ENCODE results near the gene RAC3.
"Not testable (repeated sequence)": the region's sequence is repeated elsewhere in the genome, so short reads cannot be mapped to it uniquely, and the experiment has no call there.

The RAC3 gene

DNA sequence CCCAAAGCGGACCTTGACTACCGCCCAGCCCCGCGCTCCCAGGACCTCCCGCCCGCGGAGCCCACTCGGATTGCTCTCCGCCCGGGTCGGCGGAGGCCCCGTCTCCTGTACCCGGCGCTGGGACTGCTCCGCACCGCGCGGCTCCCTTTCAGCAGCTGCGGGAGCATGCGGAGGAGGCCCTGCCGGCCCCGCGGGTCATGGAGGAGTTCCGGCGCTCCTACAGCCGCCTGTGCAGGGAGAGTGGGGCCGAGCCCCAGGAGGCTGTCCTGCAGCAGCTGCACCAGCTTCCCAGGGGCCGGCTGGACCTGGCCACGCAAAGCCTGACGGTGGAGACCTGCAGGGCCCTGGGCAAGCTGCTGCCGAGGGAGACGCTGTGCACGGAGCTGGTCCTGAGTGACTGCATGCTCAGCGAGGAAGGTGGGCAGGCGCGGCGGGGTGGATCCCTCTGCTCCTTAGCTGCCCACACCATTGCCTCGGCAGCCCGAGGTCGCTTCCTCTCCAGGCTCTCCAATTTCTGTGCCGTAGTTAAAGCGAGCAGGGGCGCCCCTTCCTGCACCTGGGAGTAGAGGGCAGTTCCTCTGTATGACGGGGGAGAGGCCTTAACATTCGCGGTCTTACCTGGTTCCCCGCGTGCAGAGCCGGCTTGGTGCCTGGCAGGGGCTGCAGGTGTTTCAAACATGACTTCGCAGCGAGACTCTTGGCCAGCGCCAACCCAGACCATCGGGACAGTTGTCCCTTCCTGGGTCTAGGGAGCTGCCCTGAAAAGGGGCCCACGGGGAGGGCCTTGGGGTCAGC lies 7.8 kb upstream of the RAC3 start:
- no peak for DNase-seq (ENCODE audit: low spot score)

DNA sequence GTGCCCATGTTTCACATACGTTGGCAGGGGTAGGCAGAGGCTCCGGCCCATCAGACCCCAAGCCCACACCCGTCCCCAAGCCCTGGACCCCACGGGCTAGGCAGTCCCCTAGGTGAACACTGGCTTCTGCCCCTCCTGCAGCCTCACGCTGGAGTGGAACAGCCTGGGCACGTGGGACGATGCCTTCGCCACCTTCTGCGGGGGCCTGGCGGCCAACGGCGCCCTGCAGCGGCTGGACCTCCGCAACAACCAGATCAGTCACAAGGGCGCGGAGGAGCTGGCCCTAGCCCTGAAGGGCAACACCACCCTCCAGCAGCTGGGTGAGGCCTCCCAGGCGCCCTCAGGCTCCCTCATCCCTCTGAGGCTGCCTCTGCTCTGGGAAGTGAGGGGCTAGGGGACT lies 6.6 kb upstream of the RAC3 start:
- no peak for DNase-seq (ENCODE audit: low spot score)

DNA sequence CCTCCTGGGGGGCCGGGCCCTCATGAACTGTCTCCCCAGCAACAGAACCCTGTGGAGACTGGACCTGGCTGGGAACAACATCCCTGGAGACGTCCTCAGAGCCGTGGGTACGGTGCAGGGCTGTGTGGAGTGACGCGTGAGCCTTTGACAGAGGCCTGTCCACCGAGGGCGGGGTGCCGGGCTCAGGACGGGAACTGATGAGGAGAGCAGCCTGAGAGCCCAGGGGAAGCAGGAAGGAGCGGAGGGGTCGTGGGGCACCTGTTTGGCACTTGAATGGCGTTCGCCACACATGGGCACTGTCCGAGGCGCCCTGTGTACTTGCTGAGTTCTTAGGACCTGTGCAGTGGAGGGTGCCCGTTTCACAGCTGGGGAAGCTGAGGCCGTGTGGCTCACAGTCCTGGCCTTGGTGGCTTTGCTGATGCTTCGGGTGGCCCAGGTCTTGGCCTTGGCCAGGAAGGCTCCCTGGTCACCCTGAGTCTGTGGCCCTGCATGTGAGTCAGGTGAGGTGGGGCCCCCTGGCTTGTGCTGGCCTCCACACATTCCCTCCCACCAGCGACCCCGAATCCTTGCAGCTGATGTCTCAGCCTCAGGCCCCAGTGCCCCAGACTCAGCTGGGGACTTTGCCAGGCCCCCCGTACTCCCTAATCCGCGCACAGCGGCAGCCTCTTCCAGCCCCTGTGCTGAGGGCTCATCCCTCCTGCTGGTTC lies 5.9 kb upstream of the RAC3 start:
- no peak for DNase-seq (ENCODE audit: low spot score)

DNA sequence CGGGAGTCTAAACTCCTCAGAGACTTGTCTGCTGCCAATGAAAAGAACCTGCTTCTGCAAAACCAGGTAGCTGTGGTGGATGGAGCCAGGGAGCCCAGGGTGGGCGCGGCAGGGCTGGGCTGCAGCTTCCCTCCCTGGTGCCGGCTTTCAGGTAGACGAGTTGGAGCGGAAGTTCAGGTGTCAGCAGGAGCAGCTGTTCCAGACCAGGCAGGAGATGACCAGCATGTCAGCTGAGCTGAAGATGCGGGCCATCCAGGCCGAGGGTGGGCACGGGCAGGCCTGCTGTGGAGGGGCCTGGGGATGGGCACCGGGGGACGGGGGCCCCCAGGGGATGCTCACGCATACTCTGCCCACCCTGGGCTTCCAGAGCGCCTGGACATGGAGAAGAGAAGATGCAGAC lies 3.2 kb upstream of the RAC3 start:
- no peak for DNase-seq (ENCODE audit: low spot score)

DNA sequence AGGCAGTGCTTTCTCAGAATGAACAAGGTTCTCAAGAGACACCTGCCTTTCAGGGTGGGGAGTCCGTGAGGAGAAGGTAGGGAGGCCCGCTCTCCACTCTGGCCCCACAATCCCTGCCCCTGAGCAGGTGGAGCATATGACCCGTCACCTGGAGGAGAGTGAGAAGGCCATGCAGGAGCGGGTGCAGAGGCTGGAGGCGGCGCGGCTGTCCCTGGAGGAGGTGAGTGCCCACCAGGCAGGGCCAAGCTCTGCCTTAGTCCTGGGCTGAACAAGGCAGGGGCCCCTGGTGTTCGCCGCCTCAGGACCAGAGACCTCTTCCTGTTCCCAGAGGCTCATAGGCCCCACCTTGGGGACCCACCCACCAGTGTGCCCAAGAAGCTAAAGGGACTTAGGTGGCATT lies 2.5 kb upstream of the RAC3 start:
- DNase-seq (ENCODE audit: low spot score) = no peak

DNA sequence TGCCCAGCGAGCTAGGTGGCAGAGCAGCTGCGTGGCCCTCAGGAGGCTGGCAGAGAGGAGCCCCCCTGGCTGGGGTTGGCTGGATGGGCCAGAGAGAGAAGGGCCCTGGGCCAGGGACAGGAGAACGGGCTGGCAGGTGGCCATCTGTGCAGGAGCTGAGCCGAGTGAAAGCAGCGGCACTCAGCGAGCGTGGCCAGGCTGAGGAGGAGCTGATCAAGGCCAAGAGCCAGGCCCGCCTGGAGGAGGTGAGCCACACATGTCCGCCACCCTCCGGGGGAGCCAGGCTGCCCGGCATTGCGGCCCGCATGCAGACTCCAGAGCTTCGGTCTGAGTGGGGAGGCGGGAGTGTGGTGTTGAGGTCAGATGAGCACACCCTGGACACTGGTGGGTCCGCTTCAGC lies 2.1 kb upstream of the RAC3 start:
- no peak for DNase-seq (ENCODE audit: low spot score)

DNA sequence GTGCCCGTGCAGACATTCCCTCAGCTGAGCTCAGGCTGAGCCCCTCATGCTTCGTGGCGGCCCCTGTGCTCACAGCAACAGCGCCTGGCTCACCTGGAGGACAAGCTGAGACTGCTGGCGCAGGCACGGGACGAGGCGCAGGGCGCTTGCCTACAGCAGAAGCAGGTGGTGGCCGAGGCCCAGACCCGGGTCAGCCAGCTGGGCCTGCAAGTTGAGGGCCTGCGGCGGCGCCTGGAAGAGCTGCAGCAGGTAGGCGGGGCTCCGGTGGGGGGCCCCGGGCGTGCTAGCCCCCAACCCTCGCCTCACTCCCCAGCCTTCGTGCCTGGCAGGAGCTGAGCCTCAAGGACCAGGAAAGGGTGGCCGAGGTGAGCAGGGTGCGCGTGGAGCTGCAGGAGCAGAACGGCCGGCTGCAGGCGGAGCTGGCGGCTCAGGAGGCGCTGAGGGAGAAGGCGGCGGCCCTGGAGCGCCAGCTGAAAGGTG lies 1.4 kb upstream of the RAC3 start:
- no peak for DNase-seq (ENCODE audit: low spot score)

DNA sequence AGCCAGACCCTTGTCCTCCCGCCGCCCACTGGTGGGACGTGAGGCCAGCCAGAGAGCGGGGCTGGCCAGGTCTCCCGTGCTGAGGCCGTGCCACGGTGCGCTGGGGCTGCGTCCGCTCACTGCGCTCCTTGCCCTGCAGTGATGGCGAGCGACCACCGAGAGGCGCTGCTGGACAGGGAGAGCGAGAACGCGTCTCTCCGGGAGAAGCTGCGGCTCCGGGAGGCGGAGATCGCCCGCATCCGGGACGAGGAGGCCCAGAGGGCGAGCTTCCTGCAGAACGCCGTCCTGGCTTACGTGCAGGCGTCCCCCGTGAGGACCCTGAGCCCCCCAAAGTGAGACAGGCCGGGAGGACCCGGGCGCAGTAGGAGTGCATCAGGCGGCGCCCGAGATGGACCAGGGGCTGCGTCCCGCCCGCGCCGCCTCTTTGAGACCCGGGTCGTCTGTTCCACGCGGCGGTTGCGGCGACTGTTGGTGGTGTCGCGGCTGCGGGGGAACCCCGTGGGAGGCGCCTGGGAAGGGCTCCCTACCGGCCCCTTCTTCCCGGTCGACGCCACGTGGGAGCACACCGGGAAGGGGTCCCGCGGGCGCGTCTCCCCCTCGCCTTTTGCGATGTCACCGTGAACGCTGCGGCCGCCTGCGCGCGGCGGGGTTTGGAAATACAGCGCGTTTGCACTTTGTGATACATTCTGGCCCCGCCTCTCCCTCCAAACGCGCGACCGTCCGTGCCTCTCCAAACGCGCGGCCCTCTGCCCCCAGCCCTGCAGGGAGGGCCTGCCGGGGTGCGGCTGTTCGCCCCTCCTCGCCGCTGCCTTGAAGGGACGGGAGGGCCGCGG lies 792 bp upstream of the RAC3 start:
- DNase-seq (ENCODE audit: low spot score) = peak; percentile 88

DNA sequence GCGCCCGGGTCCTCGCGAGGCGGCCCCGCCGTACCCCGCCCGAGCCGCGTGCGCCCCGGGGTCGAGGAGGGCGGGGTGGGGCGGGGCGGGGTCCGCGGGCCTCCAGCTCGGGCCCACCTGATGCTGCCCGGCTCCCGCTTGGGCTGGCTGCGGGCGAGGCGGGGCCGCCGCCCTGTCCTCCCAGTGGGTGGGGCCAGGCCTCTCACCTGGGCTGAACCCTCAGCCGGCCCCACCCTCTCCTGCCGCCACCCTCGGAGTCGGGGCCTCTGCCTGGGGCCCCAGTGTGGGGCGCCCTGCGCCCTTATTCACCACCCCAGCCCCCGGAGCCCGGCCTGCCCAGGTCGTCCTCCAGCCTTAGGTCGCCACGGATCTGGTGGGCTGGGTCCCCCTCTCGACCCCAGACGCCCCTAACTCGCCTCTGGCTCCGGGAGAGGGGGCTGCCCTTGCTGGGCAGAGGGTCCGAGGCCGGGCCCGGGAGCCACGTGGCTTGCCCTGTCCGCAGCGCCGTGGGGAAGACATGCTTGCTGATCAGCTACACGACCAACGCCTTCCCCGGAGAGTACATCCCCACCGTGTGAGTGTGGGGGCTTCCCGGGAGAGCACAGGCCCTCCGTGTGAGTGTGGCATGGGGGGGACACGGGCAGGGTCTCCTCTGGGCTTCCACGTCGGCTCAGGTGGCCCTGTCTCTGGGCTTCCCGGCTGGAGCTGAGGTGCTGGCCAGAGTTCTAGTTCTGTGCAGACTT lies 578 bp downstream of the RAC3 start:
- no peak for DNase-seq (ENCODE audit: low spot score)

DNA sequence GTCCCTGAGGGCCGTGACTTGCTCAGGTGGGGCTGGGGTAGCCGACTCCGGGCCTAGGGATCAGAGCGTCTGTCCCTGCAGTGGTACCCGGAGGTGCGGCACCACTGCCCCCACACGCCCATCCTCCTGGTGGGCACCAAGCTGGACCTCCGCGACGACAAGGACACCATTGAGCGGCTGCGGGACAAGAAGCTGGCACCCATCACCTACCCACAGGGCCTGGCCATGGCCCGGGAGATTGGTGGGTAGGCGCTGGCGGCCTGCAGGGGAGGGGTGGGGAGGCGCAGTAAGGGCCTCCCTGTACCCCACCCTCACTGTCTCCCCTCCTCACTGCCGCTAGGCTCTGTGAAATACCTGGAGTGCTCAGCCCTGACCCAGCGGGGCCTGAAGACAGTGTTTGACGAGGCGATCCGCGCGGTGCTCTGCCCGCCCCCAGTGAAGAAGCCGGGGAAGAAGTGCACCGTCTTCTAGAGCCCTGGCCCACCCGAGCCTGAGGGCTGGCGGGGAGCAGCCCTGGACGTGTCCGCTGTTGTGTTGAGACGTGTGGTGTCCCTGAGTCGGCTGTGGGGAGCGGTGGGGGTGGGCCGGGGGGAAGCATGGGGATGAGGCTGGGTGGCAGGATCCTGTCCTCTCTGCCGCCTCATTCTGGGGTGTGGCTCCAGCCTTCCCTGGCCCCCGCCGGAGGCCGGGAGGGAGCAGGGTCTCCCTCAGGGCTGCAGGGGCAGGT lies 2.0 kb downstream of the RAC3 start:
- DNase-seq (ENCODE audit: low spot score) = no peak

DNA sequence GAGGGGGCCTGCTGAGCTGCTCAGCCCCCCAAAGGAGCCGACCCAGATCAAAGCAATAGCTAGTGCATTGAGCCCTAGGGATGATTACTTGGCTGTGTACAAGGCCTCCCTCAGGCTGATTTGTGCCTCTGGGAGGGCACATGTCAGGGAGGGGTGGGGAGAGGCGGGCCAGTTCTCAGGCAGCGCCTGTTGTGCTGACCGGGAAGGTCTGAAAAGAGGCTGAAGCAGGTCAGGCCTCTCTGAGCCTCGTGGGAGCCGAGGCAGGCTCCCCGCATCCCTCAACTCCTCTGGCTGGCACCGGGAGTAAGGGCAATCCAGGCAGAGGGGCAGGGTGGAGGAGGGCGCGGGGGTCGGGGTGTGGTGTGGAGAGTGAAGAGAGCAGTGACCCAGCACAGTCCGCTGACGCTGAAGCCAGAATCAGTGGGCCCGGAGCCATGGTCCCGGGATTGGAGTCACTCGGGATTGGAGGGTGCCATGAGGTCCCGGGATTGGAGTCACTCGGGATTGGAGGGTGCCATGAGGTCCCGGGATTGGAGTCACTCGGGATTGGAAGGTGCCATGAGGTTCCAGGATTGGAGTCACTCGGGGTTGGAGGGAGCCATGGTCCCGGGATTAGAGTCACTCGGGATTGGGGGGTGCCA lies 3.0 kb downstream of the RAC3 start:
- DNase-seq (ENCODE audit: low spot score) = no peak

DNA sequence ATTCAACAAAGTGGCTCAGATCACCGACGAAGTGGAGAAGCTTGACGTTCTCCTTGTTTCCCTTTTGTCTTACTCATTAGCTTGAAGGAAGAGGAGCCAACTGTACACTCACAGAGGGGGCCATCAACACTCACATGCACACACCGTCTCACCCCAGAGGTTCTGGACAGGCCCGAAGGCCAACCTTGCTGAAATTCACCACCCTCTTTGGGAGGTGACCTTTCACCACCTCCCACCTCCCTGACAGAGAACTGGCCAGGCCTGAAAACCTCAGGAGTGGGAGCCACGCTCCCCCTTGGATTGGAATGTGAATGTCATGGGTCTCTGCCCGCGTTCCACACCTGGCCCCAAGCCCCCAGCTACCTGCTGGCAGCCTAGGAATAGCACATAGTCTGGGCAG lies 4.0 kb downstream of the RAC3 start:
- no peak for DNase-seq (ENCODE audit: low spot score)

DNA sequence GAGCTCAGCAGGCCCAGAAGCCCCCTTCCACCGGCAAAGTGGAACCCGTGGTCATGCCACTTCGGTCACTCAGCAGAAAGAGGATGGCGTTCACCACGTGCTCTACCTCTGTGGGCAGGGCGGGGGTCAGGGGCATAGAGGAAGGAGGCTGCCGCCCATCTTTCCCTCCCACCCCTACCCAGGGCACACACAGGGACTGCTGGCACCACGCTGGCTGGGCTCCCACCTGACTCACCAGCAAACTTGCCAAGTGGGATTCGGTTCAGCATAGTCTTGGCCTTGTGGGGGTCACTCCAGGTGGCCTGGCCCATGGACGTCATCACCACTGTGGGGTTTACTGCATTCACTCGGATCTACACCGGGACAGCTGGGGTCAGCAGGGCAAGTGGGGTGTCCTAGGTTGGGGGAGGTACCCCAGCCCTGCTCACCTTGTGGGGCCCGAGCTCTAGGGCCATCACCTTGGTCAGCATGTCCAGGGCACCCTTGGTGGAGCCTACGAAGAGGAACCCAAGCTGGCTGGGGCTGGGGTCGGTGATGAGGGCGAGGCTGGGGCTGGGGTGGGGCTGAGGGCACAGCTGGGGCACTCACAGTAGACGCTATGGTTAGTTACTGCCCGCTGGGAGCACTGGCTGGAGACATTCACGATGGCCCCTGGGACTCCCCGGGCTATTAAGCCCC lies 4.6 kb downstream of the RAC3 start:
- DNase-seq (ENCODE audit: low spot score) = no peak

DNA sequence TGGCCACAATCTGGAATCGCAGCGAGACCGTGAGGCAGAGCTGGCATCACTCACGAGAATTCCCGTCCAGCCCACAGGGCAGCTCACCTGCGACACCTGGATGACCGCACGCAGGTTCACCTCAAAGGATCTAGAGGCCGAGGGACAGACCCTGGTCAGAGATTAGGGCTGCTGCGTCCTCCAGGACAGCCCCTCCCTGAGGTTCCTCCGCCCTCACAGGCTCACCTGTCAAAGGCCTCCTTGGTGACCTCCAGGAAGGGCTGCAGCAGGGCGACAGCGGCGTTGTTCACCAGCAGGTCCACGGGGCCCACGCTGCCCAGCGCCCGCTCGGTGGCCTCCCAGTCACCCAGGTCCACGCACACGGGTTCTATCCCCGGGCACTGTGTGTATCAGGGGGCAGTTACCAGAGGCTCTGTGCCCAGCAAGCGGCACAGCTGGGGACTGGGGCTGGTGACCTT lies 5.2 kb downstream of the RAC3 start:
- DNase-seq (ENCODE audit: low spot score) = no peak

DNA sequence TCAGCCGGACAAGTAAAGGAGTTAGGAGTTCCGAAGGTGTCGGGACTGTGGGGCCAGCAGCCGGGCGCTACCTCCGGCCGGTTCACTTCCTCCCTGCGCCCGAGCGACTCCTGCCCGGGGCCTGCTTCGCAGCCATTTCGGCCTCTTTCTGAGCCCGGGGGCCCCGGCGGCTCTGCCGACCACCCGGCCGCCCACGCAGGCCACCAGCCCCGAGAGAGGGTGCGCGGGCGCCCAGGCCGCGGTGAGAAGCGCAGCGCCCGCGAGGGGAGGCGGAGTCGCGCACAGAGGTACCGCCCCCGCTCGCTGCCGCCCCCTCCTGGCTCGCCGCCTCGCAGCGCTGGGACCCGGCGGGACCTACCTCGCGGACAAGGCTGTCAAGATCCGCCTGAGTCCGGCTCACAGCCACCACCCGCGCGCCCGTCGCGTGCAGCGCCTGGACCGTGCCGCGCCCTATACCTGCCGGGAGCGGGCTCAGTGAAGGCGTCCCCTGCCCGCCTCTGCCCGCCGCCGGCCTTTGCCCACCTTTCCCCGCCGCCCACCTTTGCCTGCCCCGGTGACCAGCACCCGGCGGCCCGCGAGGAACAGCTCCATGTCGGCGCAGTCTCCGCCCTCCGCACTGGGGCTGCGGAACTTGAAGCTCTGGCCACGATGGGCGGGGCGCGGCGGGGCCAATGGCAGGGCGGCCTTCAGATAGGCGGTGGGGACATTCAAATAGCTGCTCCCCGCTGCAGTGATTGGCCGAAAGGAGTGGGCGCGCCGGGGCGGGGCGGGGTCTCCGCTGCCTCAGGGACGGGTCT lies 5.8 kb downstream of the RAC3 start, which contains the start of gene DCXR:
Gene DCXR (minus strand): TSS at position 606 of the 797 bp plus-strand sequence. CDS start 15 bp downstream, at position 591.
- peak; percentile 98 for DNase-seq (ENCODE audit: low spot score)

DNA sequence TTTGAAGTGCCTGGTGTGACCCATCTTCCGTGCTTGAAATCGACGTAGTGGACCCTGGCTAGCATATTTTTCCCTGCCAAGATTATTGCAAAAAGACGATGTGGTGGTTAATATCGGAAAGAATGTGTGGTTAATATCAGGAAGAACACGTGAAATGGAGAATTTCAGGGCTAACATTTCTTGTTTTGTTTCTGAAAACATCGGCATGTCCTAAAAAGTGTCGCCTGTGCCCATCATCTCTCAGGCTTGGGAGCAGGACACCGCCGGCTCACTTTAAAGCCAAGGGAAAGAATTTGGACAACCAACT lies 6.4 kb downstream of the RAC3 start:
- no peak for DNase-seq (ENCODE audit: low spot score)

DNA sequence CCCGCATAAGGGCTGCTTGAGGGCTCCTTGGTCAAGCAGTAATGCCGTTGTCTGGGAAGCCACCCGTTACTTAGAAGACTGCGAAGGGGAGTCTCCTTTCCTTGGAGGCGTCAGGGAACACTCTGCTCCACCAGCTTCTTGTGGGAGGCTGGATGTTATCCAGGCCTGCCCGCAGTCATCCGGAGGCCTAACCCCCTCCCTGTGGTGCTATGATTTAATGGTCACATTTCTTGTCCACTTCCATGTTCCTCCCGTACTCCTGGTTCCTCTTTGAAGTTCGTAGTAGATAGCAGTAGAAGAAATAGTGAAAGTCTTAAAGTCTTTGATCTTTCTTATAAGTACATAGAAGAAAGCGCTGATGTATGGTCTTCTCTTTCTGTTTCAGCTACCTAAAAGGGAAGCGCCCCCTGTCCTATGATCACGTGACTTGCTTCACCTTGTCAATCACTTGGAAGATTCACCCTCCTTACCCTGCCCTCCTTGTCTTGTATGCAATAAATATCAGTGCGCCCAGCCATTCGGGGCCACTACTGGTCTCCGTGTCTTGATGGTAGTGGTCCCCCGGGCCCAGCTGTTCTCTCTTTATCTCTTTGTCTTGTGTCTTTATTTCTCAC lies 7.4 kb downstream of the RAC3 start:
- not testable (repeated sequence) for DNase-seq (ENCODE audit: low spot score)

DNA sequence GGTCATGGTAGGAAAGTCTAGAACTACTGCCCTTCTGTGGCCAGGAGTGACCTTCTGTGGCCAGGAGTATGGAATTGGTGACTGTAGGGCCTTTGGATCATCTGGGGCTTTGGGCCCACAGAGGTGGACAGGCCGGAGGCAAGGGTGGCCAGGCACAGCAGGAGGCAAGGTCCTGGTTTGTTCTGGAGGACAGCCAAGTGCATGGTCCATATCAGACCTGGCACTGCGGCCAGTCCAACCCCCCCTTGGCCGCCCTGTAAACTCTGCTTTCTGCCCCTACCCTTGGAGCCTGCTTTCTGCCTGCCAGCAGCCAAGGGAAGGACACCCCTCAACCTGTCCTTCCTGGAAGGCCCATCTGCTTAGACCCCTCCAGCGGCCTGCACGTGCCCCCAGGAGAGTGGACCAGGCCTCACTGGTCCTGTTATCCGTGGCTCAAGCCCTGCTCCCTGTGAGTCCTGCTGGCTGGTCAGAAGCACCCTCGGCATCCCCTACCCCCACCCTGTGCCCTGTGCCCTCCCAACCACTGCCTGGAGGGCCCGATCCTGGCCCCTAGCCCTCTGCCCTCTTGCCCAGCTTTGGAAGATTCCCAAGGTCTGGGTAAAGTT lies 8.3 kb downstream of the RAC3 start:
- DNase-seq (ENCODE audit: low spot score) = no peak

Measured in AG08395 (cell line).